Measurements from ENCODE around the gene ZFYVE21. TPM values are rescaled to one million over a fixed set of nuclear protein-coding genes. Genes with fewer than 3 reads are reported as not detected.

Gene ZFYVE21
- total RNA-seq, 1 experiment from 2014 or later: 28.4 TPM

GRCh38 chr14:103732868-103733620 lies 17.4 kb downstream of the ZFYVE21 start:
- no peak overlapping the region for H3K9ac ChIP-seq (ENCODE audit: low read length)
- DNase-seq: no peak
- peaks cover 6% of the 10 kb centered on the region; the same call in 1 of the 2 replicates for H3K36me3 ChIP-seq (ENCODE audit: insufficient read depth, low read length)
- H3K4me2 ChIP-seq (ENCODE audit: low read depth, low read length, poor library complexity, severe bottlenecking): no peak overlapping the region
- no peaks in the 10 kb centered on the region for H3K4me1 ChIP-seq (ENCODE audit: low read length)
- no peaks in the 10 kb centered on the region for H3K79me2 ChIP-seq (ENCODE audit: low read length)
- H3K9me3 ChIP-seq (ENCODE audit: low read length): no peaks in the 10 kb centered on the region
- no peak overlapping the region for H3K27ac ChIP-seq (ENCODE audit: low read length)
- H3K27me3 ChIP-seq (ENCODE audit: low read length): no peaks in the 10 kb centered on the region
- no peak overlapping the region for H3K4me3 ChIP-seq (ENCODE audit: low read length)
- H4K20me1 ChIP-seq (ENCODE audit: insufficient read depth, low read depth, low read length): peaks cover 3% of the 10 kb centered on the region; the same call in 1 of the 2 replicates
- H3K9me2 ChIP-seq (replicated peaks; ENCODE audit: insufficient read depth, low read length): no peaks in the 10 kb centered on the region
- H2AFZ ChIP-seq (ENCODE audit: low read length): no peak overlapping the region

- no peak overlapping the region for H3K4me2 ChIP-seq (ENCODE audit: low read depth, low read length, poor library complexity, severe bottlenecking)
- no peaks in the 10 kb centered on the region for H3K9me2 ChIP-seq (replicated peaks; ENCODE audit: insufficient read depth, low read length)
- no peak overlapping the region for H3K9ac ChIP-seq (ENCODE audit: low read length)
- H3K27ac ChIP-seq (ENCODE audit: low read length): no peak overlapping the region
- no peak overlapping the region for H2AFZ ChIP-seq (ENCODE audit: low read length)
- no peak for DNase-seq
- H4K20me1 ChIP-seq (ENCODE audit: insufficient read depth, low read depth, low read length): peaks cover 5% of the 10 kb centered on the region; the same call in 1 of the 2 replicates
- no peak overlapping the region for H3K4me3 ChIP-seq (ENCODE audit: low read length)
- peaks cover 6% of the 10 kb centered on the region; the same call in 1 of the 2 replicates for H3K36me3 ChIP-seq (ENCODE audit: insufficient read depth, low read length)
- H3K4me1 ChIP-seq (ENCODE audit: low read length): no peaks in the 10 kb centered on the region
- H3K27me3 ChIP-seq (ENCODE audit: low read length): no peaks in the 10 kb centered on the region
- no peaks in the 10 kb centered on the region for H3K79me2 ChIP-seq (ENCODE audit: low read length)
- no peaks in the 10 kb centered on the region for H3K9me3 ChIP-seq (ENCODE audit: low read length)
Measured at GRCh38 chr14:103733651-103734050, 18.0 kb downstream of the ZFYVE21 start.

- Histone ChIP-seq H4K20me1 (ENCODE audit: insufficient read depth, low read depth, low read length) (peaks cover 5% of the 10 kb centered on the region; the same call in 1 of the 2 replicates), H3K9me3 (ENCODE audit: low read length) (no peaks in the 10 kb centered on the region), H2AFZ (ENCODE audit: low read length) (no peak overlapping the region), H3K36me3 (ENCODE audit: insufficient read depth, low read length) (peaks cover 1% of the 10 kb centered on the region; the same call in 1 of the 2 replicates), H3K27ac (ENCODE audit: low read length) (no peak overlapping the region), H3K4me2 (ENCODE audit: low read depth, low read length, poor library complexity, severe bottlenecking) (no peak overlapping the region), H3K9me2 (replicated peaks; ENCODE audit: insufficient read depth, low read length) (no peaks in the 10 kb centered on the region), H3K27me3 (ENCODE audit: low read length) (no peaks in the 10 kb centered on the region), H3K4me1 (ENCODE audit: low read length) (no peaks in the 10 kb centered on the region), H3K4me3 (ENCODE audit: low read length) (no peak overlapping the region), H3K9ac (ENCODE audit: low read length) (no peak overlapping the region), H3K79me2 (ENCODE audit: low read length) (no peaks in the 10 kb centered on the region)
- no peak for DNase-seq
Measured at GRCh38 chr14:103734081-103734888, 18.7 kb downstream of the ZFYVE21 start.

GRCh38 chr14:103735022-103735421 lies 19.4 kb downstream of the ZFYVE21 start:
- H3K9ac ChIP-seq (ENCODE audit: low read length): no peak overlapping the region
- H3K27ac ChIP-seq (ENCODE audit: low read length): no peak overlapping the region
- no peaks in the 10 kb centered on the region; the same call in 1 of the 2 replicates for H3K36me3 ChIP-seq (ENCODE audit: insufficient read depth, low read length)
- no peak for DNase-seq
- no peaks in the 10 kb centered on the region for H3K9me2 ChIP-seq (replicated peaks; ENCODE audit: insufficient read depth, low read length)
- peaks cover 5% of the 10 kb centered on the region; the same call in 1 of the 2 replicates for H4K20me1 ChIP-seq (ENCODE audit: insufficient read depth, low read depth, low read length)
- H3K9me3 ChIP-seq (ENCODE audit: low read length): no peaks in the 10 kb centered on the region
- no peaks in the 10 kb centered on the region for H3K27me3 ChIP-seq (ENCODE audit: low read length)
- H3K4me3 ChIP-seq (ENCODE audit: low read length): no peak overlapping the region
- no peaks in the 10 kb centered on the region for H3K79me2 ChIP-seq (ENCODE audit: low read length)
- H3K4me2 ChIP-seq (ENCODE audit: low read depth, low read length, poor library complexity, severe bottlenecking): no peak overlapping the region
- H3K4me1 ChIP-seq (ENCODE audit: low read length): no peaks in the 10 kb centered on the region
- H2AFZ ChIP-seq (ENCODE audit: low read length): no peak overlapping the region

GRCh38 chr14:103735439-103735814 lies 19.8 kb downstream of the ZFYVE21 start:
- Histone ChIP-seq H3K9me2 (replicated peaks; ENCODE audit: insufficient read depth, low read length) (no peaks in the 10 kb centered on the region), H3K4me2 (ENCODE audit: low read depth, low read length, poor library complexity, severe bottlenecking) (no peak overlapping the region), H3K79me2 (ENCODE audit: low read length) (no peaks in the 10 kb centered on the region), H2AFZ (ENCODE audit: low read length) (no peak overlapping the region), H3K27ac (ENCODE audit: low read length) (no peak overlapping the region), H3K9me3 (ENCODE audit: low read length) (no peaks in the 10 kb centered on the region), H3K27me3 (ENCODE audit: low read length) (no peaks in the 10 kb centered on the region), H3K36me3 (ENCODE audit: insufficient read depth, low read length) (no peaks in the 10 kb centered on the region; the same call in 1 of the 2 replicates), H3K9ac (ENCODE audit: low read length) (no peak overlapping the region), H3K4me1 (ENCODE audit: low read length) (no peaks in the 10 kb centered on the region), H3K4me3 (ENCODE audit: low read length) (no peak overlapping the region), H4K20me1 (ENCODE audit: insufficient read depth, low read depth, low read length) (peaks cover 5% of the 10 kb centered on the region; the same call in 1 of the 2 replicates)
- no peak for DNase-seq

GRCh38 chr14:103735815-103736545 lies 20.4 kb downstream of the ZFYVE21 start:
- no peaks in the 10 kb centered on the region for H3K9me3 ChIP-seq (ENCODE audit: low read length)
- H3K36me3 ChIP-seq (ENCODE audit: insufficient read depth, low read length): no peaks in the 10 kb centered on the region; the same call in 1 of the 2 replicates
- no peak overlapping the region for H3K4me2 ChIP-seq (ENCODE audit: low read depth, low read length, poor library complexity, severe bottlenecking)
- H3K4me3 ChIP-seq (ENCODE audit: low read length): no peak overlapping the region
- peaks cover 5% of the 10 kb centered on the region; the same call in 1 of the 2 replicates for H4K20me1 ChIP-seq (ENCODE audit: insufficient read depth, low read depth, low read length)
- H3K4me1 ChIP-seq (ENCODE audit: low read length): no peaks in the 10 kb centered on the region
- H3K9ac ChIP-seq (ENCODE audit: low read length): no peak overlapping the region
- no peak overlapping the region for H2AFZ ChIP-seq (ENCODE audit: low read length)
- no peaks in the 10 kb centered on the region for H3K79me2 ChIP-seq (ENCODE audit: low read length)
- H3K27ac ChIP-seq (ENCODE audit: low read length): no peak overlapping the region
- no peaks in the 10 kb centered on the region for H3K9me2 ChIP-seq (replicated peaks; ENCODE audit: insufficient read depth, low read length)
- DNase-seq: no peak
- H3K27me3 ChIP-seq (ENCODE audit: low read length): no peaks in the 10 kb centered on the region

- no peak overlapping the region for H2AFZ ChIP-seq (ENCODE audit: low read length)
- H3K36me3 ChIP-seq (ENCODE audit: insufficient read depth, low read length): no peaks in the 10 kb centered on the region; the same call in 1 of the 2 replicates
- no peaks in the 10 kb centered on the region for H3K4me1 ChIP-seq (ENCODE audit: low read length)
- H3K4me2 ChIP-seq (ENCODE audit: low read depth, low read length, poor library complexity, severe bottlenecking): no peak overlapping the region
- no peak overlapping the region for H3K9ac ChIP-seq (ENCODE audit: low read length)
- H3K9me2 ChIP-seq (replicated peaks; ENCODE audit: insufficient read depth, low read length): no peaks in the 10 kb centered on the region
- no peaks in the 10 kb centered on the region for H3K27me3 ChIP-seq (ENCODE audit: low read length)
- no peaks in the 10 kb centered on the region for H3K79me2 ChIP-seq (ENCODE audit: low read length)
- DNase-seq: no peak
- H4K20me1 ChIP-seq (ENCODE audit: insufficient read depth, low read depth, low read length): peaks cover 5% of the 10 kb centered on the region; the same call in 1 of the 2 replicates
- no peak overlapping the region for H3K4me3 ChIP-seq (ENCODE audit: low read length)
- no peak overlapping the region for H3K27ac ChIP-seq (ENCODE audit: low read length)
- H3K9me3 ChIP-seq (ENCODE audit: low read length): no peaks in the 10 kb centered on the region
Measured at GRCh38 chr14:103736546-103737431, 21.2 kb downstream of the ZFYVE21 start.
